Ascending aorta (tissue), 2 donors: ENCODE data around the gene C1QTNF1. TPM values are rescaled to one million over a fixed set of nuclear protein-coding genes. Genes with fewer than 3 reads are reported as not detected.

Experiments used
- DNase-seq, 2 donors: peaks; one replicate each; pipeline ENCODE4 v3.0.0-alpha.2; 2019; ENCODE audit warnings: low spot score in 2 of 2
- H3K27ac ChIP-seq, 2 donors: fragments of 200-600 bp; sonication (generic); one replicate each; pipeline ENCODE4 v1.5.1; 2016 to 2017; ENCODE audit warnings: mild to moderate bottlenecking in 1 of 2
- H3K27me3 ChIP-seq: fragments of 200-600 bp; sonication (generic); one replicate; pipeline ENCODE4 v1.5.1; 2017
- H3K36me3 ChIP-seq, 2 donors: fragments of 200-600 bp; sonication (generic); one replicate each; pipeline ENCODE4 v1.5.1; 2016
- H3K4me1 ChIP-seq, 2 donors: fragments of 200-600 bp; sonication (generic); one replicate each; pipeline ENCODE4 v1.5.1; 2016 to 2017; ENCODE audit warnings: mild to moderate bottlenecking in 1 of 2
- H3K4me3 ChIP-seq, 2 donors: fragments of 200-600 bp; sonication (generic); one replicate each; pipeline ENCODE4 v1.5.1; 2016 to 2017; ENCODE audit warnings: mild to moderate bottlenecking in 1 of 2
- H3K9me3 ChIP-seq, 2 donors: fragments of 200-600 bp; sonication (generic); one replicate each; pipeline ENCODE4 v1.5.1; 2016
- CTCF ChIP-seq, 3 experiments: fragments of 200-600 bp in 2 of 3; fragments of 450-650 bp in 1 of 3; sonication (generic) in 2 of 3; IDR thresholded peaks; one replicate each; pipeline ENCODE4 v1.5.1; 2016 to 2019; ENCODE audit warnings: antibody characterized with exemption in 3 of 3, mild to moderate bottlenecking in 1 of 3, moderate library complexity in 1 of 3
- intact Hi-C: fragments of 100-400 bp; cut with DNase I; formaldehyde crosslinking; loops from one replicate; pipeline ENCODE4 v1.15.1; 2023
- total RNA-seq: library from RNA; depleted of rRNA; stranded (reverse); fragments of >200 nt; gene quantifications from one replicate; pipeline ENCODE4 v1.1.0, GENCODE V29; 2016

C1QTNF1 gene
- total RNA-seq, 1 donor from 2014 or later, result 435 TPM

GRCh38 chr17:79074649-79075445 is 50.9 kb downstream of the C1QTNF1 start, which contains the start of gene ENGASE:
Gene ENGASE (plus strand): TSS chr17:79074824. CDS start chr17:79074945, 121 bp downstream.
- Histone ChIP-seq H3K36me3 (peaks cover 8 to 23% of the 10 kb centered on the region in 2 donors), H3K27ac (peak within 1 kb of the TSS; percentile 80 to 84), H3K9me3 (no peaks in the 10 kb centered on the region), H3K27me3 (no peaks in the 10 kb centered on the region), H3K4me1 (peaks cover 3 to 15% of the 10 kb centered on the region in 2 donors), H3K4me3 (peak within 1 kb of the TSS; percentile 77 to 82)
- intact Hi-C loops, result loop anchor here (10.0 kb wide), 1 partner anchor 290 kb away; the partner anchor contains the start of gene CYTH1
- no peak for TF ChIP-seq CTCF (IDR thresholded peaks at IDR 0.05)
- peak; percentile 89 to 98 for DNase-seq

GRCh38 chr17:79075446-79075750 is 51.4 kb downstream of the C1QTNF1 start:
- H3K4me1 ChIP-seq, result peaks cover 3 to 15% of the 10 kb centered on the region in 2 donors
- no peaks in the 10 kb centered on the region for H3K9me3 ChIP-seq
- H3K27me3 ChIP-seq, result no peaks in the 10 kb centered on the region
- DNase-seq, result no peak
- H3K27ac ChIP-seq, result peak overlapping the region; percentile 80 to 84
- peaks cover 12 to 29% of the 10 kb centered on the region in 2 donors for H3K36me3 ChIP-seq
- H3K4me3 ChIP-seq, result peak overlapping the region; percentile 77 to 82
- no peak for TF ChIP-seq CTCF (IDR thresholded peaks at IDR 0.05)
- intact Hi-C loops, result loop anchor here (10.0 kb wide), 1 partner anchor 291 kb away; the partner anchor contains the start of gene CYTH1

GRCh38 chr17:79075861-79076406 is 52.0 kb downstream of the C1QTNF1 start:
- Histone ChIP-seq H3K4me3 (peak overlapping the region; percentile 77 to 82), H3K9me3 (no peaks in the 10 kb centered on the region), H3K27me3 (no peaks in the 10 kb centered on the region), H3K27ac (peak overlapping the region; percentile 80 to 84), H3K4me1 (peaks cover 3 to 15% of the 10 kb centered on the region in 2 donors), H3K36me3 (peaks cover 17 to 34% of the 10 kb centered on the region in 2 donors)
- TF ChIP-seq CTCF (IDR thresholded peaks at IDR 0.05), result no peak
- DNase-seq, result no peak
- intact Hi-C loops, result loop anchor here (10.0 kb wide), 1 partner anchor 291 kb away; the partner anchor contains the start of gene CYTH1

- Histone ChIP-seq H3K27ac (no peak overlapping the region), H3K27me3 (no peaks in the 10 kb centered on the region), H3K36me3 (peaks cover 20 to 38% of the 10 kb centered on the region in 2 donors), H3K4me1 (peaks cover 3 to 15% of the 10 kb centered on the region in 2 donors), H3K9me3 (no peaks in the 10 kb centered on the region), H3K4me3 (no peak overlapping the region)
- intact Hi-C loops, result loop anchor here (10.0 kb wide), 1 partner anchor 293 kb away; the partner anchor contains the start of gene CYTH1
- DNase-seq, result no peak
- TF ChIP-seq CTCF (IDR thresholded peaks at IDR 0.05), result no peak
Measured at GRCh38 chr17:79077587-79077986, 53.6 kb downstream of the C1QTNF1 start.

- Histone ChIP-seq H3K4me3 (no peak overlapping the region), H3K27ac (no peak overlapping the region), H3K36me3 (peaks cover 26 to 42% of the 10 kb centered on the region in 2 donors), H3K27me3 (no peaks in the 10 kb centered on the region), H3K9me3 (no peaks in the 10 kb centered on the region), H3K4me1 (peaks cover 3 to 15% of the 10 kb centered on the region in 2 donors)
- no peak for DNase-seq
- intact Hi-C loops, result loop anchor here (10.0 kb wide), 1 partner anchor 294 kb away; the partner anchor contains the start of gene CYTH1
- TF ChIP-seq CTCF (IDR thresholded peaks at IDR 0.05), result no peak
Measured at GRCh38 chr17:79078476-79079190, 54.7 kb downstream of the C1QTNF1 start.
